Body of pancreas (tissue), 4 donors: ENCODE results near the gene GPR179. TPM values are rescaled to one million over a fixed set of nuclear protein-coding genes. Genes with fewer than 3 reads are reported as not detected.
A peak's percentile ranks its signal among the peaks of the same experiment; 100 is the strongest.

Experiments
- ATAC-seq: fragments of 150-250 bp; one replicate; pipeline ENCODE4 v1.9.1; 2016
- DNase-seq, 4 donors: peaks; one replicate each; pipeline ENCODE4 v3.0.0-alpha.2; 2019
- H3K27ac ChIP-seq, 4 donors: fragments of 200-600 bp; sonication (generic); 1 replicate in 3 of 4; 2 replicates in 1 of 4; pipeline versions ENCODE4 v1.5.1 to v1.6.1; 2016 to 2019; ENCODE audit warnings: mild to moderate bottlenecking in 1 of 4, mixed read lengths in 1 of 4, moderate library complexity in 1 of 4
- H3K27me3 ChIP-seq, 2 donors: fragments of 200-600 bp; sonication (generic); one replicate each; pipeline ENCODE4 v1.6.0; 2016; ENCODE audit warnings: mild to moderate bottlenecking in 1 of 2
- H3K36me3 ChIP-seq, 2 donors: fragments of 200-600 bp; sonication (generic); replicated peaks in 1 of 2; 2 replicates each; pipeline ENCODE4 v1.5.1; 2016; ENCODE audit warnings: low read depth in 2 of 2; ENCODE audit not compliant: insufficient read depth in 1 of 2
- H3K4me1 ChIP-seq: fragments of 200-600 bp; sonication (generic); one replicate; pipeline ENCODE4 v1.6.0; 2016
- H3K4me3 ChIP-seq, 2 donors: fragments of 200-600 bp; sonication (generic); 1 replicate in 1 of 2; 2 replicates in 1 of 2; pipeline ENCODE4 v1.5.1; 2016 to 2019
- H3K9me3 ChIP-seq, 3 donors: fragments of 200-600 bp; sonication (generic); 1 replicate in 2 of 3; 2 replicates in 1 of 3; pipeline ENCODE4 v1.5.1; 2016
- CTCF ChIP-seq, 7 experiments: fragments of 450-650 bp in 4 of 7; fragments of 200-600 bp in 3 of 7; sonication (generic) in 3 of 7; IDR thresholded peaks; one replicate each; pipeline ENCODE4 v1.5.1; 2016 to 2019; ENCODE audit warnings: antibody characterized with exemption in 7 of 7
- POLR2A ChIP-seq, 3 donors: fragments of 450-650 bp; IDR thresholded peaks; one replicate each; pipeline ENCODE4 v1.6.1; 2016; ENCODE audit warnings: antibody characterized with exemption in 3 of 3, mild to moderate bottlenecking in 2 of 3
- WGBS, 2 donors: methylation state at CpG; one replicate each; pipeline ENCODE4 v1.1.5; 2017; 5-methylcytosine and 5-hydroxymethylcytosine counted together
- intact Hi-C: fragments of 100-400 bp; cut with DNase I; formaldehyde crosslinking; loops from one replicate; pipeline ENCODE4 v1.15.1; 2023
- total RNA-seq, 2 donors: library from RNA; depleted of rRNA; stranded (reverse); fragments of >200 nt; gene quantifications; one replicate each; pipeline ENCODE4 v1.1.0, GENCODE V29; 2016

The GPR179 gene
- total RNA-seq, 2 donors from 2014 or later = under 0.01 TPM; not detected in 1

GRCh38 chr17:38326996-38327792 is 16.6 kb downstream of the GPR179 start:
- H3K4me3 ChIP-seq = no peak overlapping the region
- no peak for ATAC-seq
- 45 to 60% methylated on average over 7 to 8 of the region's 8 CpGs for WGBS, 2 donors
- H3K4me1 ChIP-seq = no peaks in the 10 kb centered on the region
- no peaks in the 10 kb centered on the region for H3K9me3 ChIP-seq
- no peaks in the 10 kb centered on the region for H3K27me3 ChIP-seq
- TF ChIP-seq CTCF (IDR thresholded peaks at IDR 0.05) (no peak), POLR2A (IDR thresholded peaks at IDR 0.05) (peak in 1 of 3 donors; percentile 17)
- H3K27ac ChIP-seq = no peak overlapping the region
- no peaks in the 10 kb centered on the region for H3K36me3 ChIP-seq
- peak in 1 of 4 donors; percentile 40 for DNase-seq
- intact Hi-C loops = no loop called here

GRCh38 chr17:38325221-38325851 is 18.4 kb downstream of the GPR179 start:
- intact Hi-C loops = no loop called here
- TF ChIP-seq POLR2A (IDR thresholded peaks at IDR 0.05) = no peak
- no peak for TF ChIP-seq CTCF (IDR thresholded peaks at IDR 0.05)
- DNase-seq (no peak), ATAC-seq (no peak)
- 38 to 56% methylated on average over 5 of the region's 5 CpGs for WGBS, 2 donors
- Histone ChIP-seq H3K27me3 (no peaks in the 10 kb centered on the region), H3K27ac (no peak overlapping the region), H3K4me1 (no peaks in the 10 kb centered on the region), H3K9me3 (no peaks in the 10 kb centered on the region), H3K36me3 (peaks cover 0 to 2% of the 10 kb centered on the region in 2 donors), H3K4me3 (no peak overlapping the region)

GRCh38 chr17:38324772-38325171 is 19.0 kb downstream of the GPR179 start:
- DNase-seq (no peak), ATAC-seq (no peak)
- Histone ChIP-seq H3K27ac (no peak overlapping the region), H3K9me3 (no peaks in the 10 kb centered on the region), H3K4me1 (no peaks in the 10 kb centered on the region), H3K4me3 (no peak overlapping the region), H3K36me3 (peaks cover 0 to 2% of the 10 kb centered on the region in 2 donors), H3K27me3 (no peaks in the 10 kb centered on the region)
- TF ChIP-seq POLR2A (IDR thresholded peaks at IDR 0.05) (no peak), CTCF (IDR thresholded peaks at IDR 0.05) (no peak)
- intact Hi-C loops = no loop called here
- 73 to 75% methylated on average over 2 of the region's 2 CpGs for WGBS, 2 donors

GRCh38 chr17:38324141-38324697 is 19.5 kb downstream of the GPR179 start:
- Histone ChIP-seq H3K27me3 (no peaks in the 10 kb centered on the region), H3K4me1 (no peaks in the 10 kb centered on the region), H3K4me3 (no peak overlapping the region), H3K27ac (no peak overlapping the region), H3K36me3 (peaks cover 0 to 2% of the 10 kb centered on the region in 2 donors), H3K9me3 (no peaks in the 10 kb centered on the region)
- TF ChIP-seq POLR2A (IDR thresholded peaks at IDR 0.05) = no peak
- TF ChIP-seq CTCF (IDR thresholded peaks at IDR 0.05) = no peak
- intact Hi-C loops = no loop called here
- 42 to 62% methylated on average over 3 of the region's 3 CpGs for WGBS, 2 donors
- ATAC-seq (no peak), DNase-seq (no peak)
